OCI-LY1 (cell line): ENCODE measurements around the gene SLC39A10.

Source experiments
- H2AFZ ChIP-seq: fragments of 200-600 bp; sonication (generic), shearing (Covaris generic); 2 replicates; pipeline ENCODE4 v1.6.0; 2014; ENCODE audit warnings: antibody characterized with exemption, mild to moderate bottlenecking, low read length
- H3F3A ChIP-seq: fragments of 200-600 bp; sonication (generic), shearing (Covaris generic); 2 replicates; pipeline ENCODE4 v1.6.0; 2014; ENCODE audit warnings: mild to moderate bottlenecking, antibody characterized with exemption, low read length, moderate library complexity; ENCODE audit not compliant: insufficient read depth
- H3K27ac ChIP-seq: fragments of 200-600 bp; sonication (generic); 2 replicates; pipeline ENCODE4 v1.5.1; 2014; ENCODE audit warnings: low read length, mixed run types, mild to moderate bottlenecking, low read depth; ENCODE audit not compliant: poor library complexity, severe bottlenecking
- H3K27me3 ChIP-seq: fragments of 200-600 bp; sonication (generic); 2 replicates; pipeline ENCODE4 v1.6.0; 2014; ENCODE audit warnings: antibody characterized with exemption, mild to moderate bottlenecking, low read length, moderate library complexity; ENCODE audit not compliant: insufficient read depth
- H3K36me3 ChIP-seq: fragments of 200-600 bp; sonication (generic); 2 replicates; pipeline ENCODE4 v1.6.1; 2014; ENCODE audit warnings: mild to moderate bottlenecking, antibody characterized with exemption, low read length, moderate library complexity, mixed read lengths; ENCODE audit not compliant: insufficient read depth
- H3K4me1 ChIP-seq: fragments of 200-600 bp; sonication (generic); 2 replicates; pipeline ENCODE4 v1.5.1; 2014; ENCODE audit warnings: mild to moderate bottlenecking, low read length, moderate library complexity; ENCODE audit not compliant: insufficient read depth, severe bottlenecking
- H3K4me2 ChIP-seq: fragments of 200-600 bp; sonication (generic), shearing (Covaris generic); 2 replicates; pipeline ENCODE4 v1.6.1; 2014; ENCODE audit warnings: low read length
- H3K4me3 ChIP-seq: fragments of 200-600 bp; sonication (generic); 2 replicates; pipeline ENCODE4 v1.5.1; 2014; ENCODE audit warnings: low read length, low read depth, mild to moderate bottlenecking, mixed read lengths; ENCODE audit not compliant: poor library complexity, severe bottlenecking
- H3K79me2 ChIP-seq: fragments of 200-600 bp; shearing (Covaris generic); 2 replicates; pipeline ENCODE4 v1.6.1; 2016; ENCODE audit warnings: mixed run types, low read length, mixed read lengths; ENCODE audit not compliant: insufficient read depth
- H3K9ac ChIP-seq: fragments of 200-600 bp; sonication (generic), shearing (Covaris generic); 2 replicates; pipeline ENCODE4 v1.6.1; 2014; ENCODE audit warnings: mild to moderate bottlenecking, low read length, mixed read lengths
- H3K9me2 ChIP-seq: fragments of 200-600 bp; sonication (generic), shearing (Covaris generic); 2 replicates; pipeline ENCODE4 v1.6.1; 2014; ENCODE audit warnings: low read depth, mild to moderate bottlenecking, low read length, mixed read lengths
- H3K9me3 ChIP-seq: fragments of 200-600 bp; shearing (Covaris generic); 2 replicates; pipeline ENCODE4 v1.6.1; 2014; ENCODE audit warnings: low read length, mixed read lengths
- H4K20me1 ChIP-seq: fragments of 200-600 bp; sonication (generic), shearing (Covaris generic); 2 replicates; pipeline ENCODE4 v1.6.0; 2016; ENCODE audit warnings: mild to moderate bottlenecking, low read length; ENCODE audit not compliant: insufficient read depth
- CTCF ChIP-seq: fragments of 200-600 bp; sonication (generic), shearing (Covaris generic); IDR thresholded peaks from 2 replicates; pipeline ENCODE4 v1.5.1; 2017; ENCODE audit warnings: mild to moderate bottlenecking, antibody characterized with exemption, low read length, moderate library complexity, mixed read lengths
- EZH2 ChIP-seq: fragments of 200-600 bp; sonication (generic), shearing (Covaris generic); IDR thresholded peaks from 2 replicates; pipeline ENCODE4 v1.8.0; 2017; ENCODE audit warnings: borderline replicate concordance, mixed run types, mild to moderate bottlenecking, antibody characterized with exemption, low read length, moderate library complexity, mixed read lengths

SLC39A10 gene

GRCh38 chr2:195674491-195675221 lies 17.6 kb downstream of the SLC39A10 start:
- Histone ChIP-seq H3K4me2 (no peak overlapping the region), H3K4me1 (no peaks in the 10 kb centered on the region), H3K9me2 (no peaks in the 10 kb centered on the region), H4K20me1 (no peaks in the 10 kb centered on the region), H3K4me3 (no peak overlapping the region), H3K27ac (no peak overlapping the region), H3K79me2 (no peaks in the 10 kb centered on the region), H3K36me3 (no peaks in the 10 kb centered on the region), H3K9ac (no peak overlapping the region), H2AFZ (no peak overlapping the region), H3F3A (no peaks in the 10 kb centered on the region), H3K27me3 (no peaks in the 10 kb centered on the region), H3K9me3 (no peaks in the 10 kb centered on the region)
- TF ChIP-seq CTCF (no peak), EZH2 (no peak)

GRCh38 chr2:195675783-195676427 lies 18.9 kb downstream of the SLC39A10 start:
- Histone ChIP-seq H2AFZ (no peak overlapping the region), H3K9me2 (no peaks in the 10 kb centered on the region), H3K9me3 (no peaks in the 10 kb centered on the region), H4K20me1 (no peaks in the 10 kb centered on the region), H3K4me3 (no peak overlapping the region), H3F3A (no peaks in the 10 kb centered on the region), H3K27me3 (no peaks in the 10 kb centered on the region), H3K79me2 (no peaks in the 10 kb centered on the region), H3K4me2 (no peak overlapping the region), H3K36me3 (peaks cover 7% of the 10 kb centered on the region), H3K9ac (no peak overlapping the region), H3K4me1 (no peaks in the 10 kb centered on the region), H3K27ac (no peak overlapping the region)
- TF ChIP-seq CTCF (no peak), EZH2 (no peak)

GRCh38 chr2:195677290-195677689 lies 20.3 kb downstream of the SLC39A10 start:
- Histone ChIP-seq H3K4me3 (no peak overlapping the region), H4K20me1 (no peaks in the 10 kb centered on the region), H3K36me3 (peaks cover 7% of the 10 kb centered on the region), H2AFZ (no peak overlapping the region), H3K9me2 (no peaks in the 10 kb centered on the region), H3K9ac (no peak overlapping the region), H3K4me1 (no peaks in the 10 kb centered on the region), H3K79me2 (no peaks in the 10 kb centered on the region), H3K27ac (no peak overlapping the region), H3K9me3 (no peaks in the 10 kb centered on the region), H3K4me2 (no peak overlapping the region), H3K27me3 (no peaks in the 10 kb centered on the region), H3F3A (no peaks in the 10 kb centered on the region)
- TF ChIP-seq CTCF (no peak), EZH2 (no peak)
